ENCODE results near the gene FOXJ3.

FOXJ3 gene

DNA sequence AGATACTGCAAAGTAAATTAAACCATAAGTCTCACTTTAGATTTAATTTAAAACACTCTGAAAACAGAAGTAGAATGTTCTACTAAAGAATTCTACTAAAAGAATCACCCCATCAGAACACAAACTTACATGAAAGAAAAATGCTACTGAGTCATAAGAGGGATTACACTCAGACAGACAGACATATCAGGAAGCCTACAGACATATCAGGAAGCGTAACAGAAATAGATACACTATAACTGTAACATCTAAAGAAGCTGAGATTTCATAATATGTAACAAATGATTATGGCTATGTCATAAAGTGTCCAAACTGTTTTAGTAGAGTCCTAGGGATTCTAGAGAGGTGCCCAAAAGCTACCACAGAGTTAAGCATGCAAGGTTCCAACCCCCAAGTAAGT lies 23.9 kb downstream of the FOXJ3 start:
- DNase-seq (ENCODE audit: low read depth in 3 of 3), result no peak

- no peak for DNase-seq (ENCODE audit: low read depth in 3 of 3)
Measured at GRCh38 chr1:42306977-42307376, 28.1 kb downstream of the FOXJ3 start.

- DNase-seq (ENCODE audit: low read depth in 3 of 3), result no peak
Measured at GRCh38 chr1:42305639-42306038, 29.4 kb downstream of the FOXJ3 start.

DNA sequence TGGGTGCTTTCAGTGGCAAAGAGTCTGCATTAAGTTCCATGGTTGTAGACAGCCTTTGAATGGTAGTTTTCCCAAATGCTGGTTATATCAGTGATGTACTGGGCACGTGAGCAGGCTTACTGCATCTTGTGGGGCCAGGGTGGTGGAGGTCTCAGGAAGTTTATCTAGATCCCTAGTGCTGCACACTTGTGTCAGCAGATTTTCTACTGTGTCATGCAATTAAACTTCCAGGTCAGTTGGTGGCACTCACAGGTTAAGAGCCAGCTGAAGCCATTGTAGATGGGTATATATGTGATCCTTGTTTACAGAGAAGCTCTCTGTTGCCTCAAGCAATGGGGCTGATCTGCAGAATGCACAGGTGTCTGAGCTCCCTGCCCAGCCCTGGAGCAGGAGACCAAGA lies 33.0 kb downstream of the FOXJ3 start:
- DNase-seq (ENCODE audit: low read depth in 3 of 3), result no peak

DNA sequence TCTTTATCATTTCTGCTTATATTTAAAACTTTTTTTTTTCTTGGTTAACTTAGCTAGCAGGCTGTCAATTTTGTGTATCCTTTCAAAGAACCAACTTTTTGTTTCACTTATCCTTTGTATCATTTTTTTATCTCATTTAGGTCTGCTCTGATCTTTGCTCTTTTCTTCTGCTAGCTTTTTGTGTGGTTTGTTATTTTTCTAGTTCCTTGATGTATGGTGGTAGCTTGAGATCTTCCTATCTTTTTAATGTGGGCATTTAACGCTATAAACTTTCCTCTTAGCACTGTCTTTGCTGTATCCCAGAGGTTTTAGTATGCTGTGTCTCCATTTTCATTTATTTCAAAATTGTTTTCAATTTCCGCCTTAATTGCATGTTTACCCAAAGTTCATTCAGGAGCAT lies 36.5 kb downstream of the FOXJ3 start:
- no peak for DNase-seq (ENCODE audit: low read depth in 3 of 3)

DNA sequence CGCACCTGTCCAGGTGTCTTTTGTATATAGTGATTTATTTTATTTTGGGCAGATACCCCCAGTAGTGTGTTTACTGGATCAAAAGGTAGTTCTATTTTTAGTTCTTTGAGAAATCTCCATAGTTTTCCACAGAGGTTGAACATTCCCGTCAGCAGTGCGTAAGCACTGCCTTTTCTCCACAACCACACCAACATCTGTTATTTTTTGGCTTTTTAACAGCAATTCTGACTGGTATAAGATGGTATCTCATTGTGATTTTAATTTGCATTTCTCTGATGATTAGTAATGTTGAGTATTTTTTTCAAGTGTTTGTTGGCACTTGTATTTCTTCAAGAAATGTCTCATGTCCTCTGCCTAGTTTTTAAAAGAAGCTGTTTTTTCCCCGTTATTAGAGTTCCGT lies 39.2 kb downstream of the FOXJ3 start:
- no peak for DNase-seq (ENCODE audit: low read depth in 3 of 3)

DNA sequence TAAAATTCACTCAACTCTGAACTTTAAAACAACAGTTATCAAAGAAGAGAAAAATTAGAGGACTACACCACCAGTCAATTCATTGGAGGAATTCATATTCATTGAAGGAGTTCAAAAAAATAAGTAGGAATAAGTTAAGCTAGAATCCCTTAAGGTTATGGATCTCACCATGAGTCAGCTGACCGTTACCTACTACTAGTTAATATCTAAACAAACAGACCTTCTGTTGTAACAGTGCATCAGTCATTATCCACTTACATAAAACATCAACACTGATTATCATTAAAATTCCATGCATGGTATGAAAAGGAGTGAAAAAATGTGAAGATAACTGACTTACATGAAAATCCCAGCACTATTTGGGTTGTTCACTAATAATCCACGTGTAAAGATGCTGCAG lies 44.9 kb downstream of the FOXJ3 start:
- no peak for DNase-seq (ENCODE audit: low read depth in 3 of 3)

DNA sequence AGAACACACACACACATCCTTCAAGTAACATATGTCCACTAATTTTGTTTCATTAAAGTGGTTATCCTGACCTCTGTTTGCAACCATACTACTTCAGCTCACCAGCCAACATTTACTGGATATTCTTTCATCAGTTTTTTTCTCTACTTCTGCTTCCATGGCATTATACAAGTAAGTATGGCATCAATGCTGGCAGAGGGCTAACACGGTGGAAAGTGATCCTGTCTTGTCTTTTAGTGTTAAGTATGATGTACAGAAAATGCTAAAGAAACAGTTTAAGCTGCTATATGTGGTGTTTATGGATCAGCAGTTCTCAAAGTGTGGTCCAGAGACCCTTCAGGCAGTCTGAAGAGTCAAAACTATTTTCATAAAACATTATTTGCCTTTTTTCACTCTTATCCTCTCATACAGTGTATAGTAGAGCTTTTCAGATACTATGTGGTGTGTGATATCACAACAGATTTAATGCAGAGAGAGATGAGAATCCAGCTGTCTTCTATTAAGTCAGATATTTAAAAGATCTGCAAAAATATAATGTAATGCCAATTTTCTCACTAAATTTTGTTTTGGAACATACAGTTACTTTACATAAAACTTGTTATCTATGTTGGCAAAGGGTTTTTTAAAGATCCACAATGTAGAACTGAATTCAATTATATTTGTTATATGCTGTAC lies 46.6 kb downstream of the FOXJ3 start:
- no peak for DNase-seq (ENCODE audit: low read depth in 3 of 3)

- no peak for DNase-seq (ENCODE audit: low read depth in 3 of 3)
Measured at GRCh38 chr1:42282867-42283583, 52.0 kb downstream of the FOXJ3 start.

DNA sequence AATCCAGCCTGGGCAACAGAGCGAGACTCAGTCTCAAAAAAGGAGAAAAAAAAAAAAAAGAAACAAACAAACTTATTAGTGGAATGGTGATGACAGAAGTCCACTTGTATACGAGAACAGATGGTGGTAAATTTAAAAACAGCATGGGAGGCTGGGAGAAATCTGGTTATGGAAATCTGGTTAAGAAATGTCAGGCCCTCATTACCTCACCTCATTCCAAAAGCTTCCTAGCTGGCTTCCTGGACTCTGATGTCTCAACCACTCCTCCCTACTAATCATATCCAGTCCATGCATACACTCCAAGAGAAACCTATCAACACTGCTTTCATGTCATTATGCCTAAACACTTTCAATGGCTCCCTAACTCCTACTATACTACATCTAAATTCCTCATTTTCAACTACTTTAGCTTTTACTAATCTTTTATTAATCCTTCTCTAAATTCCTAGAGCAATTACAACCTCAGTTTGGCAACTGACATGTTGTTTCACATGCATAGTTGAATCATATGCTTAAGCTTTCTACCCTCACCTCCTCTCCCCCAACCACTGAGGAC lies 52.9 kb downstream of the FOXJ3 start:
- DNase-seq (ENCODE audit: low read depth in 3 of 3), result no peak

- DNase-seq (ENCODE audit: low read depth in 3 of 3), result no peak
Measured at GRCh38 chr1:42280821-42281220, 54.2 kb downstream of the FOXJ3 start.

DNA sequence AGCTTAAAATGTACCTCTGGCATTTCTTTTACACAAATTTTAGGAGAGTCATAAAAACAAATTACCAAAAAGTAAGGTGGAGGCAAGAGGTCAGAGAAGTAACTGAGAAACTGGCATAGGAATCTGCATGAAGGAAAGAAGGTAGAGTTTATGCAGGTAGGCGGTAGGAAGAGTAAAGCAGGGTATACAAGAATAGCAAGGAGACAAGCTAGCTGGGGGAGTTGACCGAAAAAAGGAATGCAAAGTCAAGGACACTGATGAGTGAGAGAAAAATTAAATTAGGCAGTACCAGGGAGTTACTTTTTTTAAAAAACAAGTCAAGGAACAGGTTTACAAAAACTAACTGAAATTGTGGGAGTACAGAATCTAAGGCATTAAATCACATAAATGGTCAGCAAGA lies 56.0 kb downstream of the FOXJ3 start:
- DNase-seq (ENCODE audit: low read depth in 3 of 3), result no peak

DNA sequence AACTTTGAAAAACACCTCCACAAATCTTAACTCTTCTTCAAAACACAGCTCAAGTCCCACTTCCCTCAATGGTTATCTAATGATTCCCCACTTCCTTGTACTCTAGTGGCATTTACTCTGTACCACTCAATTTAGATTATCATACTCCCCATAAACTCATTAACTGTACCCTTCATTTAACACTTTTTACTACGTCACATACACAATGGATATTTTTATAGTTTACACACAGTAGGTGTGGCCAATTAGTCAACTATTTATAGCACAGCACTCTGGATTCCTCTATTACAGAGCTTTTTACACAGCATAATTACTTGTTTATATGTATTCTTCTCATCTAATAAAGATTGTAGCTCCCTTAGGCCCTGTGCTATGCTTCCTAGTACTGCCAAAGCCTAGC lies 62.1 kb downstream of the FOXJ3 start:
- DNase-seq (ENCODE audit: low read depth in 3 of 3), result no peak

- DNase-seq (ENCODE audit: low read depth in 3 of 3), result no peak
Measured at GRCh38 chr1:42267904-42268303, 67.1 kb downstream of the FOXJ3 start.

GRCh38 chr1:42266253-42267135 lies 68.5 kb downstream of the FOXJ3 start:
- no peak for DNase-seq (ENCODE audit: low read depth in 3 of 3)

- DNase-seq (ENCODE audit: low read depth in 3 of 3), result no peak
Measured at GRCh38 chr1:42264511-42265190, 70.4 kb downstream of the FOXJ3 start.

DNA sequence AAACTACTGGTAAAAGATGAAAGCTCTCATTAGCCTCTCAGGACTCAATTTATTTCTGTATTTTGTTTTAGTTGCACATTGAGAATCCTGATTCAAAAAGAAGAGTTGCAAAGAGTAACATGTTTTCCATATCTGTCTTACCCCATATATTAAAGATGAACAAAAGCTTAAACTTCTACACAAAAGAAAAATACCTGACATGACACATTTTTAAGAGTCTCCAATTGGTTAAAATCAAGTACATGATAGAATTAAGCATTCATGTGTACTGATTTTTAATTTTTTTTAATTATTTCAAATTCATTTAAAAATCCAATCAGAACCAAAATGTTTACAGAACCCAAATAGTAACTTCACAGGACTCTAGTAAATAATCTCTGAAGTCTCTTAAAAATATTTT lies 72.0 kb downstream of the FOXJ3 start:
- DNase-seq (ENCODE audit: low read depth in 3 of 3), result no peak

DNA sequence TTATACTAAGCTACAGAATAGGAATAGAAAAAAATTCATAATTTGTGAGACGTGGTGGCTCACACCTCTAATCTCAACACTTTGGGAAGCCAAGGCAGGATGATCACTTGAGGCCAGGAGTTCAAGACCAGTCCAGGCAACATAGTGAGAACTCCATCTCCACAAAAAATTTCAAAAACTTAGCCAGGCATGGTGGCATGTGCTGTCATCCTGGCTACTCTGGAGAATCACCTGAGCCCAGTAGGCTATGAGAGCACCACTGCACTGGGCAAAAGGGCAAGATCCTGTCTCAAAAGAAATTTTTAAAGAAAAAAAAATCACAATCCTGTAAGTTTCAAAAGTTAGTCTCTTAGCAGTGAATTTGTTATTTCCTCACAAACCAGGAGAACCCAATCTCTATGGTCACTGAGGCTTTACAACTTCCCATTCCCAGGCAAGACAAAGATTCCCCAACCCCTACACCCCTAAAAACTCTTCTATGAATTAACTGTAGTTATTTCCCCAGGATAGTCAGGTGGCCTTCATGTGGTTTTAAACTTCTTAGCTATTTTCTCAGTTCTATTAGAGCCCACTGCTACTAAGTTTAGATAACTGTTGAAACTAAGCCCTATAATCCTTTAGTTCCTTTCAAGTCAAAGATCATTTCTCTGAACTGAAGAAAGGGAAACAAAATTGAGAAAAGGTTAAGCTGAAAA lies 74.5 kb downstream of the FOXJ3 start:
- no peak for DNase-seq (ENCODE audit: low read depth in 3 of 3)

DNA sequence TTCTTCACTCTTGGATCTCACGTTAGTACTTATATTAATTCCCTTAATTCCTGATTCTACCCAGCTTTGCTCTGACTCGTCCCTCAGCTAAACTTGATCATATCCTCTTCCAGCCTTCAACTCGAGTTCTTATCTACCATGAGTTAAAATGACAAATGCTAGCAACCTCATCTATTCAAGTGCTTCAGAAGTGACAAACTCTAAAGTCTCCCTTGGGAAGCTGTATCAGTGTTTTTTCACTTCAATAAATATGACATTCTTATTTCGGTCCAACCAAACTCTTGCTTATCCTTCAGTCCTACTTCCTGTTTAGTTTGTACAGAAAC lies 75.3 kb downstream of the FOXJ3 start:
- DNase-seq (ENCODE audit: low read depth in 3 of 3), result no peak

DNA sequence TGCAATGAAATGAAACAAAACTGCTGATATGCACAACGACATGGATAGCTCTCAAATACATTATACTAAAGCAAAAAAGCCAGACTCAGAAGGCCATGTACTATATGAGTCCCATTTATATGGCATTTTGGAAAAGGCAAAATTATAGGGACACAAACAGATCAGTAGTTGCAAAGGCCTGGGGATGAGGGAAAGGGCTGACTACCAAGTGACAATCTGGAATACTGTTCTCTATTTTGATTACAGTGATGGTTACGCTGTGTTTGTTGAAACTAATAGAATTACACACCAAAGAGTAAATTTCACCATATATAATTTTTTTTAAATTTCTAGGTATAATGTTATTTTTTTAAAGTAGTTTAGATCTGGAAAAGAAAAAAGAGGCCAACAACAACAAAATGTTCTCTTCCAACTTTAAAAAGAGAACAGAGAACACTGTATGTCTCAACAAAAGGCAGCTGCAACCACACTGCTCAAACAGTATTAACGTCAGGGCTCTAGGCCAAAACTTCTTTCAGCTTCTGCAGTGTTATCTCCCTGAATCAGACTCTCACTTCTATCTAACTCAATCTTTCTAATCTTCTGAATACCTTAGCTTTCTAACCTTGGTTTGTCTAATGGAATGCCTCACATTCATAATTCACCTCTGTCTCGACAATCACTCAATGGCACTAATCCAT lies 75.8 kb downstream of the FOXJ3 start:
- no peak for DNase-seq (ENCODE audit: low read depth in 3 of 3)

- no peak for DNase-seq (ENCODE audit: low read depth in 3 of 3)
Measured at GRCh38 chr1:42258218-42258617, 76.8 kb downstream of the FOXJ3 start.

Measured in stimulated activated CD4-positive, alpha-beta T cell treated with anti-CD3 and anti-CD28 coated beads, TNF-alpha, amount 100 ng/mL, for 4 hours (primary cell).